Chondrocyte (in vitro differentiated cells): Measurements from ENCODE around the gene DENND1C. TPM values are rescaled to one million over a fixed set of nuclear protein-coding genes. Genes with fewer than 3 reads are reported as not detected.

Source experiments
- DNase-seq: peaks from one replicate; pipeline ENCODE4 v3.0.0; 2021; ENCODE audit warnings: mixed read lengths, low spot score
- H3K27ac Mint-ChIP-seq: one replicate; pipeline ENCODE4 v1.8.0; 2021; ENCODE audit warnings: mild to moderate bottlenecking, moderate library complexity, mixed read lengths; ENCODE audit not compliant: unreplicated experiment
- H3K27me3 Mint-ChIP-seq: 2 replicates; pipeline ENCODE4 v1.8.0; 2021; ENCODE audit warnings: low read depth, mixed read lengths
- H3K36me3 Mint-ChIP-seq: 2 replicates; pipeline ENCODE4 v1.8.0; 2021; ENCODE audit warnings: low read depth, mixed read lengths
- H3K4me1 Mint-ChIP-seq: 2 replicates; pipeline ENCODE4 v1.8.0; 2021; ENCODE audit warnings: low read depth, mild to moderate bottlenecking, mixed read lengths
- H3K4me3 Mint-ChIP-seq: one replicate; pipeline ENCODE4 v1.8.0; 2021; ENCODE audit warnings: mild to moderate bottlenecking, moderate library complexity, mixed read lengths; ENCODE audit not compliant: unreplicated experiment
- H3K9me3 Mint-ChIP-seq: 2 replicates; pipeline ENCODE4 v1.8.0; 2021; ENCODE audit warnings: low read depth, mixed read lengths
- total RNA-seq: library from RNA; stranded (reverse); gene quantifications from 3 replicates; pipeline ENCODE4 v1.2.1, GENCODE V29; 2021
- TF ChIP-seq, protein P1 (sequence below): fragments of 200-600 bp; sonication (generic); IDR thresholded peaks from 2 replicates; pipeline ENCODE4 v1.5.0; 2021; ENCODE audit warnings: antibody characterized with exemption, mild to moderate bottlenecking, moderate library complexity

DENND1C gene
- total RNA-seq, 1 donor from 2014 or later = not detected

DNA sequence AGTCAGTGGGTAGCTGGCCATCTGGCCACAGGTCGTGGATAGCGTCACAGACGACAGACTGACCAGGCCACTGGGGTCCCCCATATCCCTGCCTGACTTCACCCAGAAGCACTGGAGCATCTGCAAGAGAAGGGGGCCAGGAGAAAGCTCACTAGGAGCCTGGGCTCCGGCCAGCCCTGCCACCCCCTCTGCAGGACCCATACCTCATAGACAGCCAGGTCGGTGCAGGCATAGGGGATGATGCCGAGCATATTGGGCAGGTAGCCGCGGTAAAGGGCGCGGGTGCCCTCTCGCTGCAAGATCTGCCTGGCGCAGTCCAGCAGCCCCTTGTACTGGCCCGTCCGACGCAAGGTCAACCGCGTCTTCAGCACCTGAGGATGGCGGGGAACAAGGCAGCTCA, 54.5 kb downstream of the DENND1C start:
- Mint-ChIP-seq H3K4me3 (no peak overlapping the region), H3K27ac (no peak overlapping the region), H3K36me3 (peaks cover 2% of the 10 kb centered on the region), H3K9me3 (no peaks in the 10 kb centered on the region), H3K4me1 (peaks cover 21% of the 10 kb centered on the region), H3K27me3 (peaks cover 2% of the 10 kb centered on the region)
- no peak for DNase-seq
- TF ChIP-seq, protein P1, sequence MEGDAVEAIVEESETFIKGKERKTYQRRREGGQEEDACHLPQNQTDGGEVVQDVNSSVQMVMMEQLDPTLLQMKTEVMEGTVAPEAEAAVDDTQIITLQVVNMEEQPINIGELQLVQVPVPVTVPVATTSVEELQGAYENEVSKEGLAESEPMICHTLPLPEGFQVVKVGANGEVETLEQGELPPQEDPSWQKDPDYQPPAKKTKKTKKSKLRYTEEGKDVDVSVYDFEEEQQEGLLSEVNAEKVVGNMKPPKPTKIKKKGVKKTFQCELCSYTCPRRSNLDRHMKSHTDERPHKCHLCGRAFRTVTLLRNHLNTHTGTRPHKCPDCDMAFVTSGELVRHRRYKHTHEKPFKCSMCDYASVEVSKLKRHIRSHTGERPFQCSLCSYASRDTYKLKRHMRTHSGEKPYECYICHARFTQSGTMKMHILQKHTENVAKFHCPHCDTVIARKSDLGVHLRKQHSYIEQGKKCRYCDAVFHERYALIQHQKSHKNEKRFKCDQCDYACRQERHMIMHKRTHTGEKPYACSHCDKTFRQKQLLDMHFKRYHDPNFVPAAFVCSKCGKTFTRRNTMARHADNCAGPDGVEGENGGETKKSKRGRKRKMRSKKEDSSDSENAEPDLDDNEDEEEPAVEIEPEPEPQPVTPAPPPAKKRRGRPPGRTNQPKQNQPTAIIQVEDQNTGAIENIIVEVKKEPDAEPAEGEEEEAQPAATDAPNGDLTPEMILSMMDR = no peak

DNA sequence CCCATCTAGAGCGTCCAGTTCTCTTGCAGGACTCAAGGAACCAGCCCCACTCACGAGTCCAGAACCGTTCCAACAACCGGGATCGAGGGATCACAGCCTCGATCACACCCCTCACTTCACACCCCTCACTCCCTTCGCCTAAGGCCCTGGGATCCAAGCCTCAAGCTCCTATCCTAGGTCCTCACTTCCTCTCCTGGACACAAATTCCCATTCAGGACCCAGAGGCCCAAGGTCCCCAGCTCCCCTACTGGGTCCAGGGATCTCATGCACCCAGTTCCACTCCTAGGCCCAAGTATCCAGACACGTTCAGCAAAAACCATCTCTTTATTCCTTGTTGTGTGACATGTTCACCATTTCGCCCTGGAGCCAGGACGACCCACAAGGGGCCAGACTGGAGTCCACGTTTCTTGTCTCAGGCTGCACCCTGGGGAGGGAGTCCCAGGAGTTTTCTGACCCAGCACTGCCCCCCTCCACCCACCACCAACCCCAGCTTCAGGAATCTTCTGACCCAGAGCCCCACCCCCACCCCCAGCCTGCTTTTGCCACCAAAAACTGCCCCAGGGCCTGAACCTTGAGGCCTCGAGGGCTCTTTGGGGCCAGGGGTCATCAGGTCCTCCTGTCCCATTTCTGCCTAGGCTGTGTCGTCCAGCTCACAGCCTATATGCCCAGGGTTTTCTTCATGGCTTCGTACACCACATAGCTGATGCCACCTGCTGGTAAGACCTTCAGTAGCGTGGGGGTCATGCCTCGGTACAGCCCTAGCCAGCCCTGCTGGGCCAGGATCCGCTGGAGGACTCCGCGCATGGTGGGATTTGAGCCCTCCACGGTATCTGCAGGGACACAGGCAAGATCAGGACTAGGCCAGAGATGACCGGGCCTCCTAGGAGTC, 55.6 kb downstream of the DENND1C start:
- DNase-seq = no peak
- H3K4me1 Mint-ChIP-seq = peaks cover 28% of the 10 kb centered on the region

DNA sequence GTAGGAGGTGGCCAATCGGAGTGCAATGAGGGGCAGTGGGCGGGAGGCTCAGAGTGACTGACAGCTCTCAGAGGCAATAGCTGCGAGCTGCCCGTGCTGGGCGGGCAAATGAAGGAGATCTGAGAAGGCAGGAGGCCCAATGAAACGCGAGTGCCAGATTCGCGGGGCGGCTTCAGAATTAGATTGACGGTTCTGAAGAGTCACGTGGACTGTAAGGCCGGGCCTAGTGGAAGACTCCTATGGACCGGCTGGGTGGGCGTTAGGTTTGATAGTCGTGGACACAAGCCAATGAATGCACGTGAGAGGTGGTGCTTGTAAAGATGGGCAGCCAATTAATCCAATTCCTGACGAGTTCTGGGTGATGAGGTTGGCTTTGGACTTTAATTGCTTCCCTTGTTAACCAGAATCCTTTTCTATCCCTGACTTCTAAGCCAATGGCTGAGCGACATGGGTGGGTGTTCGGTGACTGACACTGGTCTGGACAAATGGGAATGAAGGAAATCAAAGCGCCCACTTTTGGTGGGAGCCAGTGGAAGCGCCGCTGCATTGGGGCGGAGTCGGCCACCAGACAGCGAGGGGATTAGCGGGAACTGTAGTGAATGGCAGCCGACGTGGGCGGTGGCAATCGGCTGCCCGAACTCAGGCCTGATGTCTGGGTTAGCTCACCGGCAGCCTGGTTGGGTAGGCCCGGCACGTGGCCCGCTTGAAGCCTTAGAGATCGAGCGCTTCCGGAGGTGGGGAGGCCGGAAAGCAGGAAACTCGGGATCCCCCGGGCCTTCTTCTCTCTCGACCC, 56.5 kb downstream of the DENND1C start:
- peak; percentile 100 for DNase-seq

More for the DNA sequence above, 55.6 kb downstream of the DENND1C start:
- Mint-ChIP-seq H3K9me3 (no peaks in the 10 kb centered on the region), H3K27ac (peak overlapping the region; percentile 95), H3K36me3 (peaks cover 3% of the 10 kb centered on the region), H3K27me3 (peaks cover 2% of the 10 kb centered on the region), H3K4me3 (peak overlapping the region; percentile 28)
- TF ChIP-seq, protein P1 = peak; percentile 14

DNA sequence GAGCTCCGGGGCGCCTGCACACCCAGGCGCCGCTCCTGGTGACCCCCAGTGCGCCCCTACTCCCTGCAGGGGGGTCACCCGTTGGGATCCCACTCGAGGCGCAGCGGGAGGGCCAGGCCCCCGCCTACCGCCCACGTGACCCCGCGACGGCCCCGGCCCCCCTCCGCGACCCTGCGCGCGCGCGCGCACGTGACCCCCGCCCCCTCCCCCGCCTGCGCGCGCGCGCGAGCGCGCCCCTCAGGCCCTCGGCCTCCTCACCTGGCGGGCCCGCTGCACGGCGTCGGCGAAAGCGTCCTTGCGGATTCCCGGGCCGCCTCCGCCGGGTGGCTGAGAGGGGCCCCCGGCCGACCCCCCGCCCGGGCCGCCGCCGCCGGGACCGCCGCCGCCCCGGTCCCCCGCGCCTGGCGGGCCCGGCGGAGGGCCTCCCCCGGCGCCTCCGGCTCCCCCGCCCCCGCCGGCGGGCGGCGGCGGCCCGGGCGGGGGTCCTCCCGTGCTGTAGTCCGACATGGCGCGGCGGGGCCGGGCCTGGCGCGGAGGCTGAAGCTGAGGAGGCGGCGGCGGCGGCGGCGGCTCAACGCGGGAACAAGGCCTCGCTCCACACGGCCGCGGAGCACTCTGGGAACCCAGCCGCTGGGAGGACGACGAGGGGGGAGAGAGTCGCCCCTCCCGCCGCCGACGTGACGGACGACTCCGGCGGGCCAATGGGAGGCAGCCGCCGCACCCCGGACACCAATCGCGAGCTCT, 57.2 kb downstream of the DENND1C start, which contains the start of gene KHSRP:
Gene KHSRP (minus strand): TSS at position 617 of the 744 bp plus-strand sequence. CDS start 110 bp downstream, at position 507.
- DNase-seq = no peak
- H3K36me3 Mint-ChIP-seq = peaks cover 6% of the 10 kb centered on the region
- H3K27me3 Mint-ChIP-seq = no peaks in the 10 kb centered on the region
- H3K27ac Mint-ChIP-seq = peak within 1 kb of the TSS; percentile 95
- peak within 1 kb of the TSS; percentile 85 for H3K4me3 Mint-ChIP-seq
- H3K4me1 Mint-ChIP-seq = peaks cover 28% of the 10 kb centered on the region
- TF ChIP-seq, protein P1 = no peak
- H3K9me3 Mint-ChIP-seq = no peaks in the 10 kb centered on the region

More for the DNA sequence above, 56.5 kb downstream of the DENND1C start:
- Mint-ChIP-seq H3K9me3 (no peaks in the 10 kb centered on the region), H3K4me1 (peaks cover 28% of the 10 kb centered on the region), H3K27ac (peak overlapping the region; percentile 95), H3K36me3 (peaks cover 3% of the 10 kb centered on the region), H3K27me3 (peaks cover 1% of the 10 kb centered on the region), H3K4me3 (peak overlapping the region; percentile 65)
- TF ChIP-seq, protein P1 = peak; percentile 2
